Osteocyte (in vitro differentiated cells): ENCODE measurements around the gene TEX29. TPM values are rescaled to one million over a fixed set of nuclear protein-coding genes. Genes with fewer than 3 reads are reported as not detected.
A peak's percentile ranks its signal among the peaks of the same experiment; 100 is the strongest.

ENCODE experiments used
- DNase-seq: peaks from one replicate; pipeline ENCODE4 v3.0.0; 2021; ENCODE audit warnings: mixed read lengths; ENCODE audit not compliant: unreplicated experiment; ENCODE audit errors: extremely low spot score
- H3K27ac Mint-ChIP-seq: one replicate; pipeline ENCODE4 v1.8.0; 2021; ENCODE audit warnings: mild to moderate bottlenecking, mixed read lengths; ENCODE audit not compliant: unreplicated experiment
- H3K27me3 Mint-ChIP-seq: one replicate; pipeline ENCODE4 v1.8.0; 2021; ENCODE audit warnings: mixed read lengths; ENCODE audit not compliant: unreplicated experiment
- H3K36me3 Mint-ChIP-seq: one replicate; pipeline ENCODE4 v1.8.0; 2021; ENCODE audit warnings: mixed read lengths; ENCODE audit not compliant: unreplicated experiment
- H3K4me1 Mint-ChIP-seq: one replicate; pipeline ENCODE4 v1.8.0; 2021; ENCODE audit warnings: mixed read lengths; ENCODE audit not compliant: unreplicated experiment
- H3K4me3 Mint-ChIP-seq: one replicate; pipeline ENCODE4 v1.8.0; 2021; ENCODE audit warnings: mild to moderate bottlenecking, moderate library complexity, mixed read lengths; ENCODE audit not compliant: unreplicated experiment
- H3K9me3 Mint-ChIP-seq: one replicate; pipeline ENCODE4 v1.8.0; 2021; ENCODE audit warnings: mixed read lengths; ENCODE audit not compliant: unreplicated experiment
- total RNA-seq: library from RNA; stranded (reverse); gene quantifications from 2 replicates; pipeline ENCODE4 v1.2.1, GENCODE V29; 2021
- TF ChIP-seq, protein P1 (sequence below): fragments of 200-600 bp; sonication (generic); IDR thresholded peaks from 2 replicates; pipeline ENCODE4 v1.5.0; 2021; ENCODE audit warnings: antibody characterized with exemption, mild to moderate bottlenecking, moderate library complexity

The TEX29 gene
- total RNA-seq, 1 donor from 2014 or later = 1.9 TPM

DNA sequence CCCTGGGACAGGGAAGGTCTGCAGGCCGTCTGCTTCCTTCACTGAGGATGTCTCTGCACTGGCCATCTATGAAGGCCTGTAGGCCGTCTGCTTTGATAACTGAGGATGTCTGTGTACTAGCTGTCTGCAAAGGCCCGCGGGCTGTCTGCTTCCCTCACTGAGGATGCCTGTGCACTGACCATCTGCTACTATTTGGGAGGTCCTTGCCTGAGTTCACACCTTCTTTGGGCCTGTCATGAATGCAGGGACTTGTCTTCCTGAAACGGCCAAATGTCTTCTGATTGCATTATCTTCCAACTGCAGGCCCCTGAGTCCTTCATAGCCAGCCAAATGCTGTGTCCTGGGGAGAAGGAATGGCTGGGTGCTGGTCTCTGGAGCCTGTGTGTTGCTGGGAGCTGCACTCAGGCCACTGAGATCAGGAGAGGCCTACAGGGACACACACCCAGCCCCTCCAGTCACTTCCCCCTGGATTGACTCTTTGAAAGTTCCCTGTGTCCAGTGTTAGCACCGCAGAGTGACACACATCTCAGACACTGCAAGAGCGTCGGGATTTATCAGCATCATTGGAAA, 72.9 kb downstream of the TEX29 start:
- H3K4me1 Mint-ChIP-seq = no peaks in the 10 kb centered on the region
- peaks cover 4% of the 10 kb centered on the region for H3K9me3 Mint-ChIP-seq
- H3K27ac Mint-ChIP-seq = no peak overlapping the region
- peaks cover 2% of the 10 kb centered on the region for H3K27me3 Mint-ChIP-seq
- TF ChIP-seq, protein P1, sequence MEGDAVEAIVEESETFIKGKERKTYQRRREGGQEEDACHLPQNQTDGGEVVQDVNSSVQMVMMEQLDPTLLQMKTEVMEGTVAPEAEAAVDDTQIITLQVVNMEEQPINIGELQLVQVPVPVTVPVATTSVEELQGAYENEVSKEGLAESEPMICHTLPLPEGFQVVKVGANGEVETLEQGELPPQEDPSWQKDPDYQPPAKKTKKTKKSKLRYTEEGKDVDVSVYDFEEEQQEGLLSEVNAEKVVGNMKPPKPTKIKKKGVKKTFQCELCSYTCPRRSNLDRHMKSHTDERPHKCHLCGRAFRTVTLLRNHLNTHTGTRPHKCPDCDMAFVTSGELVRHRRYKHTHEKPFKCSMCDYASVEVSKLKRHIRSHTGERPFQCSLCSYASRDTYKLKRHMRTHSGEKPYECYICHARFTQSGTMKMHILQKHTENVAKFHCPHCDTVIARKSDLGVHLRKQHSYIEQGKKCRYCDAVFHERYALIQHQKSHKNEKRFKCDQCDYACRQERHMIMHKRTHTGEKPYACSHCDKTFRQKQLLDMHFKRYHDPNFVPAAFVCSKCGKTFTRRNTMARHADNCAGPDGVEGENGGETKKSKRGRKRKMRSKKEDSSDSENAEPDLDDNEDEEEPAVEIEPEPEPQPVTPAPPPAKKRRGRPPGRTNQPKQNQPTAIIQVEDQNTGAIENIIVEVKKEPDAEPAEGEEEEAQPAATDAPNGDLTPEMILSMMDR = no peak
- peak; percentile 64 for DNase-seq
- no peaks in the 10 kb centered on the region for H3K36me3 Mint-ChIP-seq
- no peak overlapping the region for H3K4me3 Mint-ChIP-seq

Other genes with a start within 250 kb of the TEX29 start
- 119 and 125 TPM in 2 replicates for gene ARHGEF7, start 205.3 kb upstream of the TEX29 start, total RNA-seq